ENCODE data around the gene PTGS2. TPM values are rescaled to one million over a fixed set of nuclear protein-coding genes. Genes with fewer than 3 reads are reported as not detected.

PTGS2 gene
- total and polyA plus RNA-seq, 4 donors, result 5.3 to 20.6 (median 15.5) TPM

DNA sequence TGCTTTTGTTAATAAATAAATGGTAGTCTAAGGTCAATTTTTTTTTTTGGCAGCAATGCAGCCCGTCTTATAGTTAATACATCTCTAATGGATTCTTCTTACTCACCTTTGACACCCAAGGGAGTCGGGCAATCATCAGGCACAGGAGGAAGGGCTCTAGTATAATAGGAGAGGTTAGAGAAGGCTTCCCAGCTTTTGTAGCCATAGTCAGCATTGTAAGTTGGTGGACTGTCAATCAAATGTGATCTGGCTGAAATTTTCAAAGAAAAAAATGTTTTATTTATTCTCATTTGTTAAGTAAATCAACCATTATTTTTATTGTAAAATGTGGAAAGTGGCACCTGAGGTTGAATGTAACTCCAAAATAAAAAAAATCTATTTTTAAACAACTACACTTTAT, 2.1 kb downstream of the PTGS2 start:
- Histone ChIP-seq H3K9ac (ENCODE audit: insufficient read depth in 1 of 2, low read length in 2 of 2) (no peak overlapping the region), H3K27ac (ENCODE audit: low read depth in 1 of 2, low read length in 1 of 2) (no peak overlapping the region), H3K36me3 (ENCODE audit: control insufficient read depth in 4 of 4, insufficient read depth in 4 of 4, low read length in 4 of 4) (peaks cover 0 to 9% (median 2%) of the 10 kb centered on the region in 4 donors), H3K4me1 (ENCODE audit: control insufficient read depth in 5 of 5, insufficient read depth in 5 of 5, low read length in 5 of 5) (peaks cover 0 to 16% (median 0%) of the 10 kb centered on the region in 5 donors), H3K27me3 (ENCODE audit: control insufficient read depth in 3 of 3, insufficient read depth in 3 of 3, low read length in 2 of 3) (no peaks in the 10 kb centered on the region), H3K9me3 (ENCODE audit: control insufficient read depth in 4 of 4, insufficient read depth in 3 of 4, low read length in 3 of 4) (no peaks in the 10 kb centered on the region), H3K4me3 (no peak overlapping the region)
- WGBS, 2 donors, result 90 to 91% methylated on average over 2 of the region's 2 CpGs
- ATAC-seq (ENCODE audit: insufficient read depth, low FRiP score) (no peak), DNase-seq (no peak)
- TF ChIP-seq, protein P1, sequence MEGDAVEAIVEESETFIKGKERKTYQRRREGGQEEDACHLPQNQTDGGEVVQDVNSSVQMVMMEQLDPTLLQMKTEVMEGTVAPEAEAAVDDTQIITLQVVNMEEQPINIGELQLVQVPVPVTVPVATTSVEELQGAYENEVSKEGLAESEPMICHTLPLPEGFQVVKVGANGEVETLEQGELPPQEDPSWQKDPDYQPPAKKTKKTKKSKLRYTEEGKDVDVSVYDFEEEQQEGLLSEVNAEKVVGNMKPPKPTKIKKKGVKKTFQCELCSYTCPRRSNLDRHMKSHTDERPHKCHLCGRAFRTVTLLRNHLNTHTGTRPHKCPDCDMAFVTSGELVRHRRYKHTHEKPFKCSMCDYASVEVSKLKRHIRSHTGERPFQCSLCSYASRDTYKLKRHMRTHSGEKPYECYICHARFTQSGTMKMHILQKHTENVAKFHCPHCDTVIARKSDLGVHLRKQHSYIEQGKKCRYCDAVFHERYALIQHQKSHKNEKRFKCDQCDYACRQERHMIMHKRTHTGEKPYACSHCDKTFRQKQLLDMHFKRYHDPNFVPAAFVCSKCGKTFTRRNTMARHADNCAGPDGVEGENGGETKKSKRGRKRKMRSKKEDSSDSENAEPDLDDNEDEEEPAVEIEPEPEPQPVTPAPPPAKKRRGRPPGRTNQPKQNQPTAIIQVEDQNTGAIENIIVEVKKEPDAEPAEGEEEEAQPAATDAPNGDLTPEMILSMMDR (IDR thresholded peaks at IDR 0.05; ENCODE audit: control extremely low read depth, extremely low read depth), result no peak

- 93 to 98% methylated on average over 3 of the region's 3 CpGs for WGBS, 2 donors
- H3K4me3 ChIP-seq, result no peak overlapping the region
- no peaks in the 10 kb centered on the region for H3K27me3 ChIP-seq (ENCODE audit: control insufficient read depth in 3 of 3, insufficient read depth in 3 of 3, low read length in 2 of 3)
- no peaks in the 10 kb centered on the region for H3K4me1 ChIP-seq (ENCODE audit: control insufficient read depth in 5 of 5, insufficient read depth in 5 of 5, low read length in 5 of 5)
- no peak overlapping the region for H3K9ac ChIP-seq (ENCODE audit: insufficient read depth in 1 of 2, low read length in 2 of 2)
- H3K27ac ChIP-seq (ENCODE audit: low read depth in 1 of 2, low read length in 1 of 2), result no peak overlapping the region
- no peak for DNase-seq
- H3K36me3 ChIP-seq (ENCODE audit: control insufficient read depth in 4 of 4, insufficient read depth in 4 of 4, low read length in 4 of 4), result peaks cover 0 to 9% (median 2%) of the 10 kb centered on the region in 4 donors
- TF ChIP-seq, protein P1 (IDR thresholded peaks at IDR 0.05; ENCODE audit: control extremely low read depth, extremely low read depth), result no peak
- H3K9me3 ChIP-seq (ENCODE audit: control insufficient read depth in 4 of 4, insufficient read depth in 3 of 4, low read length in 3 of 4), result no peaks in the 10 kb centered on the region
- no peak for ATAC-seq (ENCODE audit: insufficient read depth, low FRiP score)
These were observed 7.6 kb downstream of the PTGS2 start for GRCh38 chr1:186672596-186672995.

- no peaks in the 10 kb centered on the region for H3K4me1 ChIP-seq (ENCODE audit: control insufficient read depth in 5 of 5, insufficient read depth in 5 of 5, low read length in 5 of 5)
- TF ChIP-seq, protein P1 (IDR thresholded peaks at IDR 0.05; ENCODE audit: control extremely low read depth, extremely low read depth), result no peak
- DNase-seq (no peak), ATAC-seq (ENCODE audit: insufficient read depth, low FRiP score) (no peak)
- 93% methylated on average over 2 of the region's 2 CpGs for WGBS, 2 donors
- H3K4me3 ChIP-seq, result no peak overlapping the region
- peaks cover 0 to 9% (median 2%) of the 10 kb centered on the region in 4 donors for H3K36me3 ChIP-seq (ENCODE audit: control insufficient read depth in 4 of 4, insufficient read depth in 4 of 4, low read length in 4 of 4)
- H3K9me3 ChIP-seq (ENCODE audit: control insufficient read depth in 4 of 4, insufficient read depth in 3 of 4, low read length in 3 of 4), result no peaks in the 10 kb centered on the region
- H3K27ac ChIP-seq (ENCODE audit: low read depth in 1 of 2, low read length in 1 of 2), result no peak overlapping the region
- H3K9ac ChIP-seq (ENCODE audit: insufficient read depth in 1 of 2, low read length in 2 of 2), result no peak overlapping the region
- no peaks in the 10 kb centered on the region for H3K27me3 ChIP-seq (ENCODE audit: control insufficient read depth in 3 of 3, insufficient read depth in 3 of 3, low read length in 2 of 3)
These were observed 8.1 kb downstream of the PTGS2 start for GRCh38 chr1:186672131-186672530.
